Right ventricle myocardium inferior (tissue), 1 donor: ENCODE data around the gene TMIGD3. TPM values are rescaled to one million over a fixed set of nuclear protein-coding genes. Genes with fewer than 3 reads are reported as not detected.

ENCODE experiments used
- ATAC-seq: fragments of 200-7000 bp; cut with Tn5 transposase; one replicate; pipeline ENCODE4 v1.9.1; 2020; ENCODE audit warnings: mild to moderate bottlenecking, moderate library complexity
- DNase-seq: peaks from one replicate; pipeline ENCODE4 v3.0.0; 2021; ENCODE audit errors: missing footprints
- intact Hi-C: fragments of 100-400 bp; cut with DNase I; formaldehyde crosslinking; loops from one replicate; pipeline ENCODE4 v1.11.0; 2022
- total RNA-seq: library from RNA; stranded (reverse); fragmentation: NEBNext Ultra II Directional; extraction: Animal tissue kit (Norgen Biotek cat#: 25700); gene quantifications from one replicate; pipeline ENCODE4 v1.2.1, GENCODE V29; 2021
- donor health status: DM: no; HTN: yes; CAD: no; lungs with severe emphysema.

TMIGD3 gene
- total RNA-seq, 1 donor from 2014 or later: 1.7 TPM

GRCh38 chr1:111512132-111512889 is 8.9 kb upstream of the TMIGD3 start:
- DNase-seq: no peak
- ATAC-seq: no peak
- intact Hi-C loops: loop anchor here (5.0 to 10.0 kb wide), 2 partner anchors 45 to 112 kb away; no protein-coding TSS in a partner anchor

GRCh38 chr1:111511370-111511769 is 7.9 kb upstream of the TMIGD3 start:
- ATAC-seq: no peak
- DNase-seq: no peak
- intact Hi-C loops: loop anchor here (5.0 to 10.0 kb wide), 2 partner anchors 46 to 113 kb away; no protein-coding TSS in a partner anchor

DNA sequence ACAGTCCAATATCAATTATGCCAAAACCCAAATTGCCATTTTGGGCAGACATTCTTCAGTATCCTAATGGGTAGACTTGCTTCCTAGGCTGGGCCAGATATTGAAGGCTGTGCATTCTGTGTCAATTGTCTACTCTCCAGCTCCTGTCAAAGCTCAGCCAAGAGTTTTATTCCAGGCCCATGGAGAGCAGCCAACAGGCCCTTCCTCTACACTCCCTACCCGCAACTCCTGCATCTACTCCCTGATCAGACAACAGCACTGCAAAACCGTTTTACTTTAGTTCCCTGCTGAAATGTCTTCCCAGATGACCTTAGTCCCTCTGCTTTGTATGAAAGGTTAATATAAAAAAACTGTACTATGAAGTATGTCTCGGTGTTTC is 6.6 kb upstream of the TMIGD3 start:
- intact Hi-C loops: loop anchor here (2.0 to 10.0 kb wide), 4 partner anchors 47 to 247 kb away; partner anchors contain the start of gene DDX20
- DNase-seq (no peak), ATAC-seq (peak; percentile 56)

GRCh38 chr1:111507411-111508201 is 4.2 kb upstream of the TMIGD3 start:
- peak; percentile 73 for ATAC-seq
- peak; percentile 91 for DNase-seq
- intact Hi-C loops: loop anchor here (1.0 to 5.0 kb wide), 3 partner anchors 85 to 250 kb away; partner anchors contain the start of gene DDX20

- ATAC-seq (no peak), DNase-seq (no peak)
- intact Hi-C loops: loop anchor here (5.0 kb wide), 1 partner anchor 251 kb away; the partner anchor contains the start of gene DDX20
Observed at GRCh38 chr1:111506561-111506960, 3.1 kb upstream of the TMIGD3 start.

DNA sequence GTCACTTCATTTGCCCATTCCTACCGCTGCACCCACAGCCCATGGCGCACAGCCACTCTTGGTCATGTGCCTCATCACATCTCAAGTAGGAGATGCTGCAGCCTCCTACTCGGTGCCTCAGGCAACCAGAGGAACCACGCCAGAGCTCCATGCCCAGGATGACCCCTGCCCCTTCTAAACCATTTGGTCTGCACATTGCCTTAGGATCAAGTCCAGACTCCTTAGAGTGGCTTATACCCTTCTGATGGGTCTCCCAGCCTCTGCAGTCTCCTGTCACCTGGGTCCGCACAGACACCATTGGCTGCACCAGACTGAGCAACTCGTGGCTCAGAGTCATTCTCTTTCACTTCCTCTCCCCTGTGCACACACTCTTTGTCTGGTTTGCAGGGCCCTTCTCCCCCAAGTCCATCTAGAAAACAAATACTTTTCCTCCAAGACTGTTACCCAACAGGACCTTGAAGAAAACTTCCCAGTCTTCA is 2.2 kb upstream of the TMIGD3 start:
- DNase-seq (no peak), ATAC-seq (no peak)
- intact Hi-C loops: loop anchor here (5.0 kb wide), 1 partner anchor 252 kb away; the partner anchor contains the start of gene DDX20

- intact Hi-C loops: no loop called here
- no peak for ATAC-seq
- DNase-seq: no peak
Observed at GRCh38 chr1:111504097-111504496, 664 bp upstream of the TMIGD3 start.

GRCh38 chr1:111501645-111502044 is 1.8 kb downstream of the TMIGD3 start:
- no peak for ATAC-seq
- no peak for DNase-seq
- intact Hi-C loops: no loop called here

DNA sequence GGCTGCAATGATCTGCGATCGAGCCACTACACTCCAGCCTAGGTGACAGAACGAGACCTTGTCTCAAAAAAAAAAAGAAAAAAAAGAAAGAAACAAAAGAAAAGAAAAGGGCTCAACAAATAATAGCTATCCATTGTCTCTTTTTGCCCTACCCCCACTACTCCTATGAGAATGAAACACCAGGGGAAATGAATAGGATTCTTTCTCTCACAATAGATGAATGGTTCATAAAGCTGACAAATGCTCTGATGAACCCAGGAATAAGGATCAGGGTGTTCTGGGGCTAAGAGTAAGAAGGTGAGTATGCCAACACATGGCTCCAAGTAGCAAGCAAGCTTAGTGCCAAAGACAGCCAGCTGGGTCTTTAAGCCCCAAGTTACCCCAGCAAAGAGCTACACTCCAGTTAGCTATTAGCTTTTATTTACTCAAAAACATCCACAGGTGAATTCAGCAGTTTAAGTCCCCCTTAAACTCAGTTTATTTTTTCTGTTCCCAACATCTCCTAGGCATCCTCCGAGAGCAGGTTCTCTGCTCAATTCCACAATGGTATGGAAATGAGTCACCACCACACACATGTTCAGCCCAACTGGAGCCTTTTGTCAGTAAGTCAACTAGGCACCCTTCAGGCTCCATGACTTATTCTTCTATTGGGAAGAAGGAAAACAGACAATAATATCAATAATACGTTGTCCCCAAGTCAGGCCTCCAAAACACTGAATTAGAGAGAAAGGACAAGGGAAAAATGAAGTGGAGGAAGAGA is 4.2 kb downstream of the TMIGD3 start:
- intact Hi-C loops: no loop called here
- DNase-seq (no peak), ATAC-seq (no peak)

DNA sequence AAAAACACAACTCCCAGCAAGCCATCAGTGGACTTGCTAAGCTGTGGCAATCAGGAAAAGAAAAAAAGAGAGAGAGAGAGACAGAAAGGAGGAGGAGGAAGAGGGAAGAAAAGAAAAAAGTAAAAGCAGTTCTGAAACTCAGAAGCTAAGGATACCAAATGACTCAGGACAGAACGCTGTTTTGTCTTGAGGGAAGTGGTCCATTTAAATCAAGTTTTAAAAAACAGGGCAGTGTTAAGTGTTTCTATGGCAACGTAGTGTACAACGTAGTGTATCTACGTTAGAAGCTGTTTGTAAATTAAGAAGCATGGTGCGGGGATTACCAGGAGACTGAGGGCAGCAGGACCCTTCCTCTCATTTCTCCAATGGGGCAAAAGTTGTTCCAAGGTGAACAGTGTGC is 5.8 kb downstream of the TMIGD3 start:
- intact Hi-C loops: no loop called here
- DNase-seq: no peak
- ATAC-seq: no peak

DNA sequence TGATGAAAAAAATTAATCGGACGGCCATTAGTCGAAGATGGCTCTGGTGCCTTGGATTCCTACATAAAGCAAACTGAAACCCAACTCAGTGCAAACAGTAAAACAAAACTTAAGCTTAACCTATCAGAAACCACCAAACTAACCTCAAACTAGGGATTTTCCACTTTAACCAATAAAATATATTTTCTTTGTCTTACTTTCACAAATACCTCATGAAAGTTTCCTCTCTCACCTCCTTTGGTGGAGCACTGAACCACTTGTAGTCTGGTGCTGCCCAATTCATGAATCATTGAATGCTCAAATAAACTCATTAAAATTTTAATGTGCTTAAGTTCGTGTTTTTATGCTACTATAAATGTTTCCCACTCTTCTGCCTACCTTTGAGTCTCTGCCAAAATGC is 7.0 kb downstream of the TMIGD3 start:
- DNase-seq (no peak), ATAC-seq (no peak)
- intact Hi-C loops: no loop called here

GRCh38 chr1:111491070-111491469 is 12.4 kb downstream of the TMIGD3 start:
- ATAC-seq: no peak
- DNase-seq: no peak
- intact Hi-C loops: no loop called here

- DNase-seq (no peak), ATAC-seq (no peak)
- intact Hi-C loops: no loop called here
Observed at GRCh38 chr1:111490220-111490619, 13.2 kb downstream of the TMIGD3 start.

GRCh38 chr1:111489604-111490003 is 13.8 kb downstream of the TMIGD3 start:
- DNase-seq (no peak), ATAC-seq (peak; percentile 82)
- intact Hi-C loops: no loop called here

DNA sequence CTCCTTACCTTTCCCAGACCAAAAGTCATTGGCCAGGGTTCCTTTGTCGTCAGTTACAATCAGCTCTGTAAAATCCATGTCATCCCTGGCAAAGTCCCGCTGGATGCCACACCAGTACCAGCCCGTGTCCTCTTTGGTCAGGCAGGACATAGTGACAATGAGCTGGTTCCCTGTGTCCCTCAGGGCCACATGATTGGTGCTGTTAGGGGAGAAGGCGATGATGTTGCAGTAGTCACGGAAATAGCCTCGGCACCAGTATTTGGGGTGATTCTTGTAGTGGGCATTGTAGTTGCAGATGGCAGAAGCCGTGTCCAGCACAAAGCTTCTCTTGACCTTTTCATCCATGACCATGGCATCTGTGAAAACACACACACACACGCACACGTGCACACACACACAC is 14.8 kb downstream of the TMIGD3 start:
- intact Hi-C loops: no loop called here
- DNase-seq (no peak), ATAC-seq (no peak)

GRCh38 chr1:111487133-111487532 is 16.3 kb downstream of the TMIGD3 start:
- DNase-seq (no peak), ATAC-seq (no peak)
- intact Hi-C loops: no loop called here

DNA sequence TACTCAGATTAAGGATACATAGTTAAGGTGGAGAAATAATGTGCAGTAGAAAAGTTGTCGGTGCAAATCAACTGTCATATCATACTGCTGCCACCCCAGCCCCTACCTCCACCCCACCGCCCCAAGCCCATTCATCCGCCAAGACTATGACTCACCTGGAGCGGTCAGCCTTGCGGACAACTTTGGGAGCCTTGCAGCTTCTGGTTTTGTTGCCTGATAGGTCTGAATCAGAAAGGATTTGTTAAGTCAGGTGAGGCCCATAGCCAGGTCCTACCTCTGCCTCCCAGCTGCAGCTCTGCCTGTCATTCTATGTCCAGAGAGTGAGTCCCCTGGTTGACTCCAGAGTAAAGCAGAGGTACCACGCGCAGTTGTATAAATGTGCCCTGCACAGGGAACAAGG is 17.0 kb downstream of the TMIGD3 start:
- no peak for DNase-seq
- intact Hi-C loops: no loop called here
- ATAC-seq: no peak

DNA sequence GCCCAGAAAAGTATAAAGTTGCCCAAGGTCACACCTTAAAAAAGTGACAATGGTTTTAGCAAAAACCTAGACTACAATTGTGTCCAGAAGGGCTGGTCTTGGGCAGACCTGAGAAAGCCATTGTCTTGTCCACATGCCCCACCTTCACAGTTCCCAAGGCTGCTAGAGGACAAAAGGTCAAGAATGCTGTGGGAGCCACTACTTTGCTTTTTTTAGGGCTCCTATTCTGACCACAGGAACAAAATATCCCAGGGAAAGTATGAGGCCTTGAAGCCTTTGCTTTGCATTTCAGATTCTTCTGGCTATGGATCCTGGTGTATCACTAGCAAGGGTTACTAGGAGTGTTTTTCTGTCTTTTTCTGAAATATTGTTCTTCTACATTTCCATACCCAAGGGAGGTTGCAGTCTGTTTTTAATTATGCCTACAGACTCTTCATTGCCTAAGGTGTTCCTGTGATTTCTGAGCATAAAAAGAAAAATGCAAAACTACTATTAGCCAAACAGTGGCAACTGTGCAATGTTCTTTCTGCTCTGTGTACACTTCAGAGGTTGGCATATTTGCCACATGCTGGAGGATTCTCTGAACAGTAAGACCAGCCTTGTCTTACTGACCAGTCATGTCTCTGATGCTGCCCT is 18.9 kb downstream of the TMIGD3 start:
- intact Hi-C loops: loop anchor here (5.0 kb wide), 1 partner anchor 263 kb away; no protein-coding TSS in a partner anchor
- DNase-seq (no peak), ATAC-seq (no peak)
